Measurements from ENCODE around the gene ITGA6.
A peak's percentile ranks its signal among the peaks of the same experiment; 100 is the strongest.

The ITGA6 gene

GRCh38 chr2:172416447-172417058 is 10.8 kb upstream of the ITGA6 start:
- DNase-seq (ENCODE audit: low spot score): no peak

GRCh38 chr2:172420216-172420615 is 7.2 kb upstream of the ITGA6 start:
- DNase-seq (ENCODE audit: low spot score): no peak

- DNase-seq (ENCODE audit: low spot score): no peak
Observed at GRCh38 chr2:172423160-172423559, 4.2 kb upstream of the ITGA6 start.

GRCh38 chr2:172425336-172425735 is 2.0 kb upstream of the ITGA6 start:
- DNase-seq (ENCODE audit: low spot score): no peak

GRCh38 chr2:172426635-172427255 is 641 bp upstream of the ITGA6 start:
- no peak for DNase-seq (ENCODE audit: low spot score)

- peak; percentile 78 for DNase-seq (ENCODE audit: low spot score)
Observed at GRCh38 chr2:172427990-172428831, 825 bp downstream of the ITGA6 start.

- DNase-seq (ENCODE audit: low spot score): no peak
Observed at GRCh38 chr2:172428832-172429210, 1.4 kb downstream of the ITGA6 start.

GRCh38 chr2:172429301-172429968 is 2.0 kb downstream of the ITGA6 start:
- peak; percentile 20 for DNase-seq (ENCODE audit: low spot score)

GRCh38 chr2:172430027-172430426 is 2.6 kb downstream of the ITGA6 start:
- DNase-seq (ENCODE audit: low spot score): no peak

GRCh38 chr2:172430678-172431077 is 3.3 kb downstream of the ITGA6 start:
- no peak for DNase-seq (ENCODE audit: low spot score)

GRCh38 chr2:172431463-172431862 is 4.1 kb downstream of the ITGA6 start:
- no peak for DNase-seq (ENCODE audit: low spot score)

GRCh38 chr2:172431993-172432392 is 4.6 kb downstream of the ITGA6 start:
- DNase-seq (ENCODE audit: low spot score): no peak

- no peak for DNase-seq (ENCODE audit: low spot score)
Observed at GRCh38 chr2:172433144-172433543, 5.8 kb downstream of the ITGA6 start.

GRCh38 chr2:172434821-172435605 is 7.6 kb downstream of the ITGA6 start:
- DNase-seq (ENCODE audit: low spot score): no peak

GRCh38 chr2:172435606-172435911 is 8.2 kb downstream of the ITGA6 start:
- no peak for DNase-seq (ENCODE audit: low spot score)

- DNase-seq (ENCODE audit: low spot score): no peak
Observed at GRCh38 chr2:172436889-172437288, 9.5 kb downstream of the ITGA6 start.

- DNase-seq (ENCODE audit: low spot score): no peak
Observed at GRCh38 chr2:172437419-172438341, 10.3 kb downstream of the ITGA6 start.

GRCh38 chr2:172438741-172439508 is 11.5 kb downstream of the ITGA6 start:
- peak; percentile 47 for DNase-seq (ENCODE audit: low spot score)

- no peak for DNase-seq (ENCODE audit: low spot score)
Observed at GRCh38 chr2:172439509-172439860, 12.1 kb downstream of the ITGA6 start.

GRCh38 chr2:172439911-172440310 is 12.5 kb downstream of the ITGA6 start:
- no peak for DNase-seq (ENCODE audit: low spot score)
